Sigmoid colon (tissue), 4 donors: ENCODE data around the gene TBCB.

Experiments used
- CTCF ChIP-seq, 4 experiments: fragments of 450-650 bp in 3 of 4; fragments of 200-600 bp in 1 of 4; IDR thresholded peaks; one replicate each; pipeline ENCODE4 v1.5.1; 2016 to 2019; ENCODE audit warnings: antibody characterized with exemption in 4 of 4, mild to moderate bottlenecking in 3 of 4, moderate library complexity in 2 of 4
- POLR2A ChIP-seq, 2 donors: fragments of 450-650 bp; IDR thresholded peaks; one replicate each; pipeline ENCODE4 v1.6.1; 2016; ENCODE audit warnings: antibody characterized with exemption in 2 of 2, mild to moderate bottlenecking in 2 of 2, moderate library complexity in 2 of 2
- POLR2AphosphoS5 ChIP-seq, 4 donors: sonication (generic); formaldehyde crosslinking; IDR thresholded peaks; one replicate each; pipeline ENCODE4 v1.6.1; 2017; ENCODE audit warnings: antibody characterized with exemption in 4 of 4

GRCh38 chr19:36090910-36091695 lies 24.2 kb upstream of the TBCB start:
- TF ChIP-seq POLR2A (IDR thresholded peaks at IDR 0.05) = no peak
- TF ChIP-seq CTCF (IDR thresholded peaks at IDR 0.05) = no peak
- no peak for TF ChIP-seq POLR2AphosphoS5 (IDR thresholded peaks at IDR 0.05)
